Endothelial cell of coronary artery (primary cell): ENCODE data around the gene POU3F4. TPM values are rescaled to one million over a fixed set of nuclear protein-coding genes. Genes with fewer than 3 reads are reported as not detected.

ENCODE experiments used
- total RNA-seq: library from RNA; depleted of rRNA; stranded (reverse); fragments of >200 nt; gene quantifications from 2 replicates; pipeline ENCODE4 v1.2.3, GENCODE V29; 2014

Gene POU3F4
- total RNA-seq: not detected in 2 replicates

GRCh38 chrX:83508006-83508405, at the start of gene POU3F4:
Gene POU3F4 (plus strand): TSS chrX:83508290. CDS start chrX:83508325, 35 bp downstream.

